Tongue (tissue), 2 donors: Measurements from ENCODE around the gene RDH13. TPM values are rescaled to one million over a fixed set of nuclear protein-coding genes. Genes with fewer than 3 reads are reported as not detected.
"Not testable (repeated sequence)": the region's sequence is repeated elsewhere in the genome, so short reads cannot be mapped to it uniquely, and the experiment has no call there.

ENCODE experiments used
- DNase-seq: peaks from one replicate; pipeline ENCODE4 v3.0.0-alpha.2; 2015
- total RNA-seq: library from RNA; depleted of rRNA; stranded (reverse); fragments of >200 nt; gene quantifications from one replicate; pipeline ENCODE4 v1.2.3, GENCODE V29; 2014

Gene RDH13
- total RNA-seq, 1 donor from 2014 or later = 36.2 TPM

DNA sequence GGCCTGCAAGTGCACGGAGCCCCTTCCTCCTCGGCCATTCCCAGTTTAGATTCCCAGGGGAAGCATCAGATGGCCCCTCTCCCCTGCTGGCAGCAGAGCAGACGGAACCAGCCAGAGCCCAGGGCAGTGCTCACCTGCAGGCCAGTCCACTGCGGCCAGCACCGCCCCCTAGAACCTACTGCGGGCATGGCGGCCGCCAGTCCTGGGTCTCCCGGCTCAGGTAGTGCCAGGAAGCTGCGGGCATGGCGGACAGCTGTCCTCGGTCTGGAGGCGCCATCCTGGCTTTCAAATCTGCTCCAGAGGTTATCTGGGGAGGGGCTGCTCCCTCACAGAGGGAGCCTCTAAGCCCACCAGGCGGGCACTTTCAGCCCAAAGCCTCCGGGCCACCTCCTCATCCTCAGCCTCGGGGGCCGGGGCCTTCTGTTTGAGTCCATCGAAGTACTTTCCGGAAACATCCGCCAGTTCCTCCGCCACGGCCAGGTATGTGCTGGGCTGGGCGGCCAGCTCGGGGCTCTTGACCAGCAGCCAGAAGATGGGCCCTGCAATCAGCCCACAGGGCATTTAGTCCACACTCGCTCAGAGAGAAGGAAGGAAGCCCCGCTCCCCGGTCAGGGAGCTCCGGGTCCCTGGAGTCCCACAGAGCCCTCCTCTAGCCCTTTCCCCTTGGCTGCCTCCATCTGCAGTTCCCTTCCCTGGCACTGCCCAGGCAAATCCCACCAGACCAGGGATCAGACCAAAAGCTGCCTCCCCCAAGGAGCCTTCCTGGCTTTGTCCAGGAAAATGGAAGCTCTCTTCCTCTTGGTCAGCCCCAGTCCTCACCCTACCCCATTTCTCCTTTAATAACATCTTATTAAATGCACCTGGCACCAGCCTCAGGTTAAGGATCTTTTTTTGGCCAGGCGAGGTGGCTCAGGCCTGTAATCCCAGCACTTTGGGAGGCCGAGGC lies 17.9 kb downstream of the RDH13 start:
- no peak for DNase-seq

DNA sequence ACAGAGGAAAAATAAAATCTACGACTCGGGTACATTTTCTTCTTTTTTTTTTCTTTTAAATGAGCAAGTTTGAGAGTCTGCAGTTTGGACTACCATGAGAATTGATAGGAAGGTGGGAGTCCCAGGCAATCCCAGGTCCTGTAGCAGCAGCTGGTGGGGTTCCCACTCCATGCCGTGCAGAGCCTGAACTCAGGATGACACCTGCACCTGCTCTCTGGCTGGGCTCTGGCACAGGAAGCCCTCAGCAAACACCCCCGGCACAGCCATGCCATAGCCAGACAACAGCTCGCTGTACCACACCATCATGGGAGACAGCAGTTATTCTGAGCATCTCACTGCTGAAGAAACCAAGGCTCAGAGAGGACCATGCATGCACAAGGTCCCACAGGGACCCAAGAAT lies 18.7 kb downstream of the RDH13 start:
- DNase-seq = no peak

DNA sequence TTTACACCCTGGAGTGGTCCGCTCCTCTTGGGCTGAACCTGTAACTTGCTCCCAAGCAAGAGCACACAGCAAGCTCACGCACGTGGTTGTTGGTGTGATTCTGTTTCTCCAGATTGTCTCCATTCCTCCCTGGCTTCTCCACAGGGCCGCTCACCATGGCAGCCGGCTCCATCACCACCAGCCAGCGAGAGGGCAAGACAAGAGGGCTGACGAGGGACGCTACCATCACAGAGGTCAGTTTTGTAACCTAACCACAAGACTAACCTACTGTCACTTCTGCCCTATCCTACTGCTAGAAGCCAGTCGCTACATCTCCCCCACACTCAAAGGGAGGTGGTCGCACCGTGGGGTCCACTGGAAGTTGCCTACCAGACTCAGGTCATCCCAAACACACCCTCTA lies 20.3 kb downstream of the RDH13 start:
- no peak for DNase-seq

DNA sequence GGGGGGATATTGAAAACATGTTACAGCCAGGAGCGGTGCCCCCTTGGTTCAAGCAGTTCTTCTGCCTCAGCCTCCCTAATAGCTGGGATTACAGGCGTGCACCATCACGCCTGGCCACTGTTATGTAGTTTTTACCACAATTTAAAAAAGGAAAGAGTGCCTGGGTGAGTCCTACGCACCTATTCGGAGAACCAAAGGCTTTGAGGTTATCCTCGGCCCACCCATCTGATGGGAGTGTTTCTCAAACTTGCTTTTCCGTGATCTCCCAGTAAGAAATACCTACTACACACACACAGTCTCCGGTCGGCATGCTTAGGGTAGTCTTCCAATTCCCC lies 20.6 kb downstream of the RDH13 start:
- no peak for DNase-seq

DNA sequence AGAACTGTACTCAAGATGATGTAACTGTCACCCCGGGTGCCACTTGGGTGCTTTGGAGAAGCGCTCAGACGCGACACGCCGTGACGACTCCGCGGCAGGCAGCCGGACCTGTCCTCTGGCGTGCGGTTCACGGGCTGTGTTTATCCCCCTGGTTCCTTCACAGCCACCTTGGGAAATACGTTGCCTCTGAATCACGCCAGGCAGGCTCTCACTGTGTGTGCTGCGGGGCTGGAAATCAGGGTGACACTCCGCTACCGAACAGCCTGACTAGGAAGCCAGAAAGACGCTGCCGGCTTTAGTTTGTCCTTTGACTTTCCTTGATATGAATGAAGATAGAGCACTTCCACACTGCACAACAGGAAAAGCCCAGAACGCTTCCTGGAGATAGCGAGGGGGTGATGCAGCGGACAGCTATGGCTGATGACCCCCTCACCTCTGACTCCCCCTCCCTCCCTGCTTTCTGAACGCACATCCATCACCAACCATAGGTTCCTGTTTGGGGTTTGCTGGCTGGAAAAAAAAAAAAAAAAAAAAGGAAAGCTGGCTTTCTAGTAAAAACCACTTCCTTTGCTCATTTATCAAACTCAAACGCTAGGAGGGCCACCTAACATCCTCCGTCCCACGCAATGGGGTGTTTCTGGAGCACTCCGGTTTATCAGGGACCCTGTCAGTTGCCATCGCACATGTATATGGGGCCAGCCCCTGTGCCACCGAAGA lies 21.2 kb downstream of the RDH13 start:
- no peak for DNase-seq

DNA sequence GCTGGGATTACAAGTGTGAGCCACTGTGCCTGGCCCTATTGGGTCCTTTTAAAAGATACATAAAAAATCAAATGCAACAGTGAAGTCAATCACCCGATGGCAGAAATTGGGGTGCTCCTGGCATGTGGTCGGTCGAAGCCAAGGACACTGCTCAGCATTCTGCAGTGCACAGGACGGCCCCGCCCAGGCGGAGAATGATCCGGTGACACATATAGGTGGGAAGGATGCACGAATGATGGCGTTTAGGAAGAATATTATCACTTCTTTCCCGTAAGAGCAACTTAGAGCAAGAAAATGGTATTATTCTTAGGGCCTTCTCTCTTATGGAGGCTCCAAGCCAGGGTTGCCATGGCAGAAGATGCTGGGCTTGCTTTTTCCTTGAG lies 21.7 kb downstream of the RDH13 start:
- DNase-seq = no peak

DNA sequence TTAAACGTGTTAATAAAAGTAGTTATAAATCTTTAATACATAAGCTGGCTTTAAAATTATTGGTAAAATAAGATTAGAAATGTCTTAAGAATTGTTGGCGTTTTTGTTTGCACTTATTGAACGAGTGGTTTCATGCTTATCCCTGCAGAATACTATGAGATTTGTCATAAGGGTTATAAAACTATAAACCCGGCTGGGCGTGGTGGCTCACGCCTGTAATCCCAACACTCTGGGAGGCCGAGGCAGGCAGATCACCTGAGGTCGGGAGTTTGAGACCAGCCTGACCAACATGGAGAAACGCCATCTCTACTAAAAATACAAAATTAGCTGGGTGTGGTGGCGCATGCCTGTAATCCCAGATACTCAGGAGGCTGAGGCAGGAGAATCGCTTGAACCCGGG lies 22.3 kb downstream of the RDH13 start:
- not testable (repeated sequence) for DNase-seq

DNA sequence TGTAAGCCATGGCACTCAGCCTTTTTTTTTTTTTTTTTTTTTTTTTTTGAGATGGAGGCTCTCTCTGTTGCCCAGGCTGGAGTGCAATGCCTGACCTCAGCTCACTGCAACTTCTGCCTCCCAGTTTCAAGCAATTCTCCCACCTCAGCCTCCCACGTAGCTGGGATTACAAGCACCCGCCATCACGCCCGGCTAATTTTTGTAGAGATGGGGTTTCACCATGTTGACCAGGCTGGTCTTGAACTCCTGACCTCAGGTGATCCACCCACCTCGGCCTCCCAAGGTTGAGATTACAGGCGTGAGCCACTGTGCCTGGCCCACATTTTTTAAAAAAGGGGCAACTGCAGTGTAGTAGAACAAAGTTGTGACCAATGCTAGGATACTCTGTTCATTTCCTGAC lies 25.3 kb downstream of the RDH13 start:
- DNase-seq = not testable (repeated sequence)

DNA sequence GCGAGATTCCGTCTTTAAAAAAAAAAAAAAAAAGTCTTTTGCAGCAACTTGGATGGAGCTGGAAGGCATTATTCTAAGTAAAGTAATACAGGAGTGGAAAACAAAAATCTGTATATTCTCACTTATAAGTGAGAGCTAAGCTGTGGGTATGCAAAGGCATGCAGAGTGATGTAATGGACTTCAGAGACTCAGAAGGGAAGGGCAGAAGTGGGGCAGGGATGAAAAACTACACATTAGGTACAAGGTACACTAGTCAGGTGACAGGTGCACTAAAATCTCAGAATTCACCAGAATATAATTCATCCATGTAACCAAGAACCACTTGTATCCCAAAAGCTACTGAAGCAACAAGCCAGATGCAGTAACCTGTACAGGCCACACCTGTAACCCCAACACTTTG lies 26.9 kb downstream of the RDH13 start:
- no peak for DNase-seq

DNA sequence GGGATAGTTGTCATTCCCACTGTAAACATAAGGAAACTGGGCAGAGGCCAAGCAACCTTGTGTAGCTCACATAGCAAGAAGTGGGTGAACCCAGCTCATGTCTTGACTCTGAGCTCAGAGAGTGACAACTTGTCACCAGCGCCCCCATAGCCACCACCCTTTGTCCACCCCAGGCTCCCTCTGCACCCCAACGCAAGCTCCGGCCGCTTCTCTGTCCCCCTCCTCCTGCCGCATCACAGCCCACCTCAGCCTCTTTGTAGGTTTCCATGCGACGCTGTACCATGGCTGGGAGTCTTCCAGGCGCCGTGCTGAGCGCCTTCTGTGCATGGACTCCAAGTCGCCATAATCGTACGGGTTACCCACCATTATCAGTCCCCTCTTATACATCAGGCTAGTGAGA lies 28.2 kb downstream of the RDH13 start:
- no peak for DNase-seq

DNA sequence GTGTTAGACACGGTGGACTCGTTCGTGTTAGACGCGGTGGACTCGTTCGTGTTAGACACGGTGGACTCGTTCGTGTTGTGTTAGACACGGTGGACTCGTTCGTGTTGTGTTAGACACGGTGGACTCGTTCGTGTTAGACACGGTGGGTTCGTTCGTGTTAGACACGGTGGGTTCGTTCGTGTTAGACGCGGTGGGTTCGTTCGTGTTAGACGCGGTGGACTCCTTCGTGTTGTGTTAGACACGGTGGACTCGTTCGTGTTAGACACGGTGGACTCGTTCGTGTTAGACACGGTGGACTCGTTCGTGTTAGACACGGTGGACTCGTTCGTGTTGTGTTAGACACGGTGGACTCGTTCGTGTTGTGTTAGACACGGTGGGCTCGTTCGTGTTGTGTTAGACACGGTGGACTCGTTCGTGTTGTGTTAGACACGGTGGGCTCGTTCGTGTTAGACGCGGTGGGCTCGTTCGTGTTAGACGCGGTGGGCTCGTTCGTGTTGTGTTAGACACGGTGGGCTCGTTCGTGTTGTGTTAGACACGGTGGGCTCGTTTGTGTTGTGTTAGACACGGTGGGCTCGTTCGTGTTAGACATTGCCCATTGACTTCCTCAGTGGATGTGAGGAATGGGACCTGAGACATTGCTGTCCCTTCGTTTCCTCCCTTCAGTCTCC lies 29.8 kb downstream of the RDH13 start:
- DNase-seq = not testable (repeated sequence)

DNA sequence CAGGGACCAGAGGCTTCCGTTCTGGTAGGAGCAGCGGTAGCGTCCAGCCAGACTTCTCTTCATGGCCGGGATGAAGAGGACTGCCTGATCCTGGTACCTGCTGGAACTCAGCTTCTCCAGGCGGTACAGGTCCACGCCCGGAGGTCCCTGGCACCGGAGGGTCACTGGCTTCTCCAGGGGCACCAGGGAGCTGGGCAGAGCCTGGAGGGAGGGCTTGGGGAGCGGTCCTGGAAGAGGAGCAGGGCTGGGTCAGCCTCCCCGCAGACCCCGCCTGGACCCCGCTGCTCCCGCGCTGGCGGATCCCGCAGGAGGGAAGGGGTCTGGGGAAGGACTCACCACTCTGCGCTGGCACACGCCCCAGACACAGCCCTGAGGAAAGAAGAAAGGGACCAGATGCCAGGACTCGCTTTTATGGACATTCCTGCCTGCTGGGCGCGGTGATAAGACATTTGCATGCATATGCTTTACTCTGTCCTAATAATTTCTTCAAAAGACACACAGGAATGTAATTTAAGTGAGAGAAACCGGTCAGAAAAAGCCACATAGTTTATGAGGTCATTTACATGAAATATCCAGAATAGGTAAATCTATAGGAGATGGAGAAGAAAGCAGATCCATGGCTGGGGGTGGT lies 30.7 kb downstream of the RDH13 start:
- DNase-seq = no peak

DNA sequence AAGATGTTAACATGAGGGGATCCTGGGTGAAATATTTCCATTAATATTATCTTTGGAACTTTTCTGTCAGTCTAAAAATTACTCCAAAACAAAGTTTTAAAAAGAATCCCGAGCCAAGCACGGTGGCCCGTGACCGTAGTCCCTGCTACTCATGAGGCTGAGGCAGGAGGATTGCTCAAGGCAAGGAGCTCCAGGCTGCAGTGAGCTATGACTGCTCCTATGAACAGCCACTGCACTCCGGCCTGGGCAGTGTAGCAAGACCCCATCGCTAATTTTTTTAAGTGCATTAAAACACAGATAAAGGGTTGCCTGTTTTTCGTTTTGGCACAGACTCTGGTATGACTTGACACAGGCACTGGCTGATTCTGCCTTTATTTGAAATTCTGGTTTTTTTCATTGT lies 31.8 kb downstream of the RDH13 start:
- DNase-seq = no peak

DNA sequence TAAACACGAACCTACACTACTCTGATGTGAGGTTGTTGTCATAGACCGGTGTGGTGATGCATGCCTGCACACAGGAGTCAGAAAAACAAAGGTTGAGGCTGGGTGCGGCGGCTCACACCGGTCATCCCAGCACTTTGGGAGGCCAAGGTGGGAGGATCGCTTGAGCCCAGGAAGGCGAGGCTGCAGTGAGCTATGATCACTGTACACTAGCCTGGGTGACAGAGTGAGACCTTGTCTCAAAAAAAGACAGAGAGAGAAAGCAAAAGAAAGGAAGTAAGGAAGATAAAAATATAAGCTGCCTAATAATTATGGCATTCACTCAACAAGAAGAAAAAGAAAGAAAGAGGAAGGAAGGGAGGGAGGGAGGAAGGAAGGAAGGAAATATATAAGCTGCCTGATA lies 34.2 kb downstream of the RDH13 start:
- no peak for DNase-seq

DNA sequence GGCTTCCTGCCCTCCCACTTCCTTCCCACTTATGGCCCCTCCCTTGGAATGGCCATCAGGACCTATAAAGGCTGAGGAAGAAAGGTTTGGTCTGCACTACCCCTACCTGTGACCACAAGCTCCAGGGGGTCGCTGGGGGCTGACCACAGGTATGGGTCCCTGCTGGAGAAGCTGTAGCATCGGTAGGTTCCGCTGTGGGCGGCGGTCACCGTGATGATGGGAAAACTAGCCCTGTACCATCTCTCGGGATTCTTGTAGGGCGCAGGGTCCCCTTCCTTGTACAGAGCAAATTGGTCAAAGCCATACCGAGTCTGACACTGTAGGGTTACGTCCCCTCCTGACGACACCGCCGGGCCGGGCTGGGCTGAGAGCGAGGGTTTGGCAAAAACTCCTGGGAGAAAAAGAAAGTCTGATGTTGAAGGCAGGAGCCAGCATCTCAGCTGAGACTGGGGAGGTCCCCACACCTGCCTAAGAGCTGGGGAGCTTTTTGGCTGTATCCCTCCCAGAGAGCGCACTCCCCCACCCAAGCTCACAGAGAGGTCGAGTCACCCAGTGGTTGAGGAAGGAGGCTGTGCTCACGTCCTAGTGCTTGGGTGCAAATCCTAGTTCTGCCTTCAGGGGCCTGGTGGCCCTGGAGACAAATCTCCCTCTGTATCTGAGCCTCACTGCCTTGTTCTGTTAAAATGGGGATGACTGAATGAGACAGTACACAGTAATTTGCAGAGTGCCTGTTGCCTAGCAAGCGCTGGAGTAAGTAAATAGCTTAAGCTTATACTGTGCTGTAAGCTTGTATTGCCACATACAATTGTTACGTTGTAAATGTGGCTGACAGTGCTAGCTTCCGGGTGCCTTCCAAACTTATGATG lies 35.2 kb downstream of the RDH13 start:
- DNase-seq = no peak

DNA sequence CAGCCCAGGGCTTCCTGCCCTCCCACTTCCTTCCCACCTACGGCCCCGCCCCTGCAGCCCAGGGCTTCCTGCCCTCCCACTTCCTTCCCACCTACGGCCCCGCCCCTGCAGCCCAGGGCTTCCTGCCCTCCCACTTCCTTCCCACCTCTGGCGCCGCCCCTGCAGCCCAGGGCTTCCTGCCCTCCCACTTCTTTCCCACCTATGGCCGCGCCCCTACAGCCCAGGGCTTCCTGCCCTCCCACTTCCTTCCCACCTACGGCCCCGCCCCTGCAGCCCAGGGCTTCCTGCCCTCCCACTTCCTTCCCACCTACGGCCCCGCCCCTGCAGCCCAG lies 35.8 kb downstream of the RDH13 start:
- DNase-seq = not testable (repeated sequence)

DNA sequence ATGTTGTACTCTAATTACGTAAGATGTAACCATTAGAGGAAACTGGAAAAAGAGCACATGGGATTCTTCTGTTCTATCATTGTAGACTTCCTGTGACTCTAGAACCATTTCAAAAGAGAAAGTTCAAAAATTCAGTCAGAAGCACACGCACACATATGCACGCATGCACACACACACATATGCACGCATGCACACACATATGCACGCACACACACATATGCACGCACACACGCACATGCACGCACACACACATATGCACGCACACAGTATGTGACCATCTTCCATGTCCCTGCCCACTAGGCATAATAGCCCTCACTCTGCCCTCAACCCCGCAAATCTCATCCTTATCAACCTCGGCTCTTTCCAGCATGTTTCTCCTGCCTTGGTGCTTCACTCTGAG lies 38.8 kb downstream of the RDH13 start:
- DNase-seq = no peak

DNA sequence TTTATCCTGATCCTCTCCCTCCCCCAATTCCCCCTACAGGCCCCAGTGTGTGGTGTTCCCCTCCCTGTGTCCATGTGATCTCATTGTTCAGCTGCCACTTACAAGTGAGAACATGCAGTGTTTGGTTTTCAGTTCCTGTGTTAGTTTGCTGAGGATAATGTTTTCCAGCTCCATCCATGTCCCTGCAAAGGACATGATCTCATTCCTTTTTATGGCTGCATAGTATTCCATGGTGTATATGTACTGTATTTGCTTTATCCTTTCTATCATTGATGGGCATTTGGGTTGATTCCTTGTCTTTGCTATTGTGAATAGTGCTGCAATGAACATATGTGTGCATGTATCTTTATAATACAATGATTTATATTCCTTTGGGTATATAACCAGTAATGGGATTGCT lies 42.6 kb downstream of the RDH13 start:
- DNase-seq = not testable (repeated sequence)

DNA sequence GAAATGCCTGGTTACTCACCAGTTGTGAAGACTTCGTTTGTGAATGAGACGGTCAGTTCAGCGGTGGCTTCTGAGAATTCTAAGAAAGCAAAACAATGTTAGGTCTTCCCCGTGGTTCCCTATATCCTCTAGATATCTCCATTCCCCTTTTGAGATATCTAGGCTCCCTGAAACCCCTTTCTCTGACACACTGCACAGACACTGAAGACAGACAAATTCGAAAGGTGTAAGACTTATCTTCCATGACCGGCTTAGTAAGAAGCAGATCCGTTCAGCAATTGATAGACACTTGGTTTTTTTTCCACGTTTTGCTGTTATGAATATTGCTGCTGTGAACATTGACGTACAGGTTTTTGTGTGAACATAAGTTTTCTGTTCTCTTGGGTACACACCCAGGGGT lies 44.3 kb downstream of the RDH13 start:
- no peak for DNase-seq

DNA sequence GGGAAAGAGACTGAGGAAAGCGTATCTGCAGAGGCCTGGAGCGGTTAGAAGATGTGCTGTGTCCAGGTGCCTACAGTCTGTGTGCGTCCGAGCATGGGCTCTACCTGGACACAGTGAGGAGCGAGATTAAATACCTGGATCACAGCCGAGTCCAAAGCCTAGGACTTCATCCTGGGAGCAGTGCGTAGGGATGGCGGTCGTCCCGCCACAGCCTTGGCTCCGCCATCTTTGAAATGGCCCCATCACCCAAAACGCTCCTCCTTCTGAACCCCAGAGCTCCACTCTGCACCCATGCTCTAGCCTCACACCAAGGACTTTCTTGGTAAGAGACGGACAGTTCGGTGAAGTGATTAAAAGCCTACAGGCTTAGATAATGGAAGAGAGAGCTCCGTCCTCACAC lies 44.7 kb downstream of the RDH13 start:
- DNase-seq = no peak

DNA sequence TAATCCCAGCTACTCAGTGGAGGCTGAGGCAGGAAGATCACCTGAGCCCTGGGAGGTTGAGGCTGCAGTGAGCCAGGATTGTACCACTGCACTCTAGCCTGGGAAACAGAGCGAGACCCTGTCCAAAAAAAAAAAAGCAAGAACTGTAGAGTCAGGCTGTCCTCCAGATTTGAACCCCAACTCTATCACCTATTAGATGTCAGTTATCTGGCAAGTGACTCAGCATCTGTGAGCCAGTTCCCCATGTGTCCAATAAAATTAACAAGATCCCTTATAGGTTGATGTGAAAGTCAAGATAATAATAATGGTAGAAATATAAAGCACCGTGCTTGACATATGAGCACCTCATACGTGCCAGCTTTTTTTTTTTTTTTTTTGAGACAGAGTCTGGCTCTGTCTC lies 46.9 kb downstream of the RDH13 start:
- DNase-seq = no peak

DNA sequence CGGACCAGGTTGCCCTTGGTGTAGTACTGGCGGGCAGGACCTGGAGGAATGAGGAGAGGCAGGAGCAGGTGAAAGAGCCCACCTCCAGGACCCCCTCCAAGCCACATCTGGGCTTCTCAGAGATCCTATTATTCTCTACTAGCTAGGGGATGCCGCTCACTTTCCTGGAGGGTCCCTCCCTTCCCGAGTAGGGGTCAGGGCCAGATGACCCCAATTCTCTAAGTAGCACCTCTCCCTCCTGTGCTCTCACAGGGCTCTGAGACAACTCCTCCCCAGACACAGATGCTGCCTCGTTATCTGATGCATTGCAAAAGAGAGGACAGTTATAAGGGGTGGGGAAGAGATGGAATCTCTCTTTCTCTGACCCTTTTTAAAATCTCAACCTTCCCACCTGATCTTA lies 47.8 kb downstream of the RDH13 start:
- no peak for DNase-seq
